IPS-20b (cell line): ENCODE data around the gene CDKN2AIP.
"Not testable (repeated sequence)": the region's sequence is repeated elsewhere in the genome, so short reads cannot be mapped to it uniquely, and the experiment has no call there.

Source experiments
- H3K27ac ChIP-seq: one replicate; pipeline ENCODE4 v1.5.1; 2013; ENCODE audit warnings: low read length
- H3K27me3 ChIP-seq: 2 replicates; pipeline ENCODE4 v1.6.1; 2013; ENCODE audit warnings: mild to moderate bottlenecking, low read length, inconsistent platforms; ENCODE audit not compliant: insufficient read depth
- H3K36me3 ChIP-seq: 2 replicates; pipeline ENCODE4 v1.6.1; 2013; ENCODE audit warnings: low read depth, mild to moderate bottlenecking, inconsistent platforms, low read length, moderate library complexity; ENCODE audit not compliant: insufficient read depth
- H3K4me1 ChIP-seq: 2 replicates; pipeline ENCODE4 v1.6.1; 2013; ENCODE audit warnings: mild to moderate bottlenecking, control low read depth, inconsistent platforms, low read length, moderate library complexity; ENCODE audit not compliant: insufficient read depth
- H3K4me3 ChIP-seq: 2 replicates; pipeline ENCODE4 v1.5.1; 2013; ENCODE audit warnings: mild to moderate bottlenecking, low read length, inconsistent platforms
- H3K9ac ChIP-seq: 2 replicates; pipeline ENCODE4 v1.6.1; 2013; ENCODE audit warnings: low read depth, mild to moderate bottlenecking, inconsistent platforms, low read length, moderate library complexity
- H3K9me3 ChIP-seq: 2 replicates; pipeline ENCODE4 v1.6.1; 2013; ENCODE audit warnings: mild to moderate bottlenecking, low read depth, low read length, inconsistent platforms; ENCODE audit not compliant: insufficient read depth

CDKN2AIP gene

DNA sequence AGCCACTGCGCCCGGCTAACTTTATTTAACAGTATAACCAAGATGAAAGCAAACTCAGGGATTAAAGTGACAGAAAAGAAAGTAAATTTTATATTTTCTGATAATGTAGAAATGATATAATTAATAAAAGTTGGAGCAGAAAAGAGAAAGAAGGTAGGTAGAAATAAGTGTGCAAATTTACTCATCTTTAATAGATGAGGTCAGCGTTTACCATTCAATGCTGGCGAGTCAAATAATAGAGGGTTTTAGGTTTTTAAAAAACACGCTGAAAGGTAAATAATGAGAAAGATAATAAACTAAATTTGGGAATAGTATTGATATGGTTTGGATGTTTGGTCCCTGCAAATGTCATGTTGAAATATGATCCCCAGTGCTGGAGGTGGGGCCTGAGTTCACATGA lies 13.6 kb downstream of the CDKN2AIP start:
- Histone ChIP-seq H3K27ac (no peak overlapping the region), H3K4me3 (no peak overlapping the region), H3K4me1 (no peaks in the 10 kb centered on the region), H3K9me3 (no peaks in the 10 kb centered on the region), H3K9ac (no peak overlapping the region), H3K27me3 (no peaks in the 10 kb centered on the region), H3K36me3 (no peaks in the 10 kb centered on the region)

GRCh38 chr4:183463903-183464619 lies 19.6 kb downstream of the CDKN2AIP start:
- H3K4me3 ChIP-seq, H3K27me3 ChIP-seq, H3K36me3 ChIP-seq, H3K27ac ChIP-seq, H3K9ac ChIP-seq, H3K9me3 ChIP-seq, H3K4me1 ChIP-seq: not testable (repeated sequence)

DNA sequence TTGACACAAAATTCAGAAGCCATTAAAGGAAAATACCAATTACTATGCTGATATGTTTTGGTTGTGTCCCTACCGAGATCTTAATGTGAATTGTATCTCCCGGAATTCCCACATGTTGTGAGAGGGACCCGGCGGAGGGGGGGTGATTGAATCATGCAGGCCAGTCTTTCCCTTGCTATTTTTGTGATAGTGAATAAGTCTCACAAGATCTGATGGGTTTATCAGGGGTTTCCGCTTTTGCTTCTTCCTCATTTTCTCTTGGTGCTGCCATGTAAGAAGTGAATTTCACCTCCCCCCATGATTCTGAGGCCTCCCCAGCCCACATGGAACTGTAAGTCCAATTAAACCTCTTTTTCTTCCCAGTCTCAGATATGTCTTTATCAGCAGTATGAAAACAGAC lies 21.4 kb downstream of the CDKN2AIP start:
- H3K27ac ChIP-seq, H3K27me3 ChIP-seq, H3K4me1 ChIP-seq, H3K36me3 ChIP-seq, H3K4me3 ChIP-seq, H3K9ac ChIP-seq, H3K9me3 ChIP-seq: not testable (repeated sequence)

- H3K27ac ChIP-seq: no peak overlapping the region
- H3K4me1 ChIP-seq: peaks cover 2% of the 10 kb centered on the region; the same call in 1 of the 2 replicates
- H3K4me3 ChIP-seq: no peak overlapping the region
- H3K9me3 ChIP-seq: peaks cover 3% of the 10 kb centered on the region; the same call in 1 of the 2 replicates
- no peak overlapping the region for H3K9ac ChIP-seq
- no peaks in the 10 kb centered on the region for H3K36me3 ChIP-seq
- no peaks in the 10 kb centered on the region for H3K27me3 ChIP-seq
Observed at GRCh38 chr4:183467246-183467645, 22.8 kb downstream of the CDKN2AIP start.

- Histone ChIP-seq H3K27me3 (no peaks in the 10 kb centered on the region), H3K9me3 (peaks cover 3% of the 10 kb centered on the region; the same call in 1 of the 2 replicates), H3K4me3 (no peak overlapping the region), H3K9ac (no peak overlapping the region), H3K4me1 (peaks cover 2% of the 10 kb centered on the region; the same call in 1 of the 2 replicates), H3K36me3 (no peaks in the 10 kb centered on the region), H3K27ac (no peak overlapping the region)
Observed at GRCh38 chr4:183468210-183469095, 24.0 kb downstream of the CDKN2AIP start.

DNA sequence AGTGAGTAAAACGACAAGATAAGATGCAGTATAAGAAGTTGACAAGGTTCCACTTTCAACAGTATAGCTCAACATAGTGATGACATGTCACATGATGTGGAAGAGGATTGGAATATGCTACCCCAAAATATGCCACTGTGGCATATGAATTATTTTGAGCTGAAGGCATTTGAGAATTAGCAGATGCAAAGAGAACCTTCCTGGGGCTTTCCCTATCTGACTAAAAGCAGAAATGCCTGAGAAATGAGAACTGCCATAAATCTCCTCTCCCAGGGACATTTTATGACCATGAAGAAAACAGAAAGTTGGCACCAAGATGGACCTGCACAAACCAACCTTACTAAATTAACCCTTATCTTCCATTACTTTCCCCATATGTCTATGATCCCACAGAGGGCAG lies 24.8 kb downstream of the CDKN2AIP start:
- H3K27ac ChIP-seq: no peak overlapping the region
- H3K36me3 ChIP-seq: no peaks in the 10 kb centered on the region
- H3K4me1 ChIP-seq: peaks cover 2% of the 10 kb centered on the region; the same call in 1 of the 2 replicates
- 0 out of 2 replicates have a peak, but pooled peaks cover 2% of the 10 kb centered on the region for H3K9me3 ChIP-seq
- no peak overlapping the region for H3K4me3 ChIP-seq
- H3K27me3 ChIP-seq: no peaks in the 10 kb centered on the region
- H3K9ac ChIP-seq: no peak overlapping the region

GRCh38 chr4:183469936-183470335 lies 25.5 kb downstream of the CDKN2AIP start:
- Histone ChIP-seq H3K36me3 (no peaks in the 10 kb centered on the region), H3K27ac (no peak overlapping the region), H3K4me3 (no peak overlapping the region), H3K4me1 (peaks cover 2% of the 10 kb centered on the region; the same call in 1 of the 2 replicates), H3K27me3 (no peaks in the 10 kb centered on the region), H3K9ac (no peak overlapping the region), H3K9me3 (no peaks in the 10 kb centered on the region)

GRCh38 chr4:183470821-183471220 lies 26.4 kb downstream of the CDKN2AIP start:
- Histone ChIP-seq H3K27ac (no peak overlapping the region), H3K4me1 (peaks cover 2% of the 10 kb centered on the region; the same call in 1 of the 2 replicates), H3K27me3 (no peaks in the 10 kb centered on the region), H3K36me3 (no peaks in the 10 kb centered on the region), H3K4me3 (no peak overlapping the region), H3K9me3 (no peaks in the 10 kb centered on the region), H3K9ac (no peak overlapping the region)

DNA sequence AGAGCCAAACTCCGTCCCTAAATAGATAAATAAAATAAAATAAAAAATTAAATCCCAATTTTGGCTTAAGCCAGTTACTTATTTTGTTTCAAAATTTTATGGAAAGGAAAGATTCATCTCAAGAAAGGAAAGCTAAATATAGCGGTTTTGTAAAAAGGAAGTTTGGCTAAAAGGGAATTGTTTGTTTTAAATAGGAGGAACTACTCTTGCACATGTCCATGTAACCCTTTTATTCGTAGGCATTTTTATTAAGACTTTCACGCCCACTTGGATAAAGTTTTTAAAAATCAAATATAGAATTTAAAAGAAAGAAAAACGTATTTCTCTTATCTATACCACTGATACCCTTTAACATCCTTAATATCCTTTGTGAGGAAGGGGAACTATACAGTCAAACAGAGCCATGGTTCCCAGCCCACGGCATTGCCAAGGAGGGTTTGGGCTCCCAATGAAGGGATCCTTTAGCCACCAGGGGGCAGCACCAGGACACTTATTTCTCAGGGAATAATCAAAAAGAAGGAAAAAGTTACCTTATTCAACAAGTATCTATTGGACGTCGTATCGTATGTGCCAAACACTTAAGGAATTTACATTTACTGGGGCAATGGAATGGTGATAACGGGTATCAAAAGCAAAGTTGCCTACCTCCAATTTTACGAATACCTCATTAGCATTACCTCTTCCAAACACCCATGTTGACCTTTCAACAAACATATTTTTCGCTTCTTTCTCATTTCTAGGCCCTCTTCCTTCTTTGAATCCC lies 27.7 kb downstream of the CDKN2AIP start:
- no peak overlapping the region for H3K9ac ChIP-seq
- no peaks in the 10 kb centered on the region for H3K36me3 ChIP-seq
- no peaks in the 10 kb centered on the region for H3K9me3 ChIP-seq
- H3K4me1 ChIP-seq: no peaks in the 10 kb centered on the region; the same call in 1 of the 2 replicates
- no peaks in the 10 kb centered on the region for H3K27me3 ChIP-seq
- no peak overlapping the region for H3K27ac ChIP-seq
- 0 out of 2 replicates have a peak overlapping the region, but pooled peaks have one; percentile 24 for H3K4me3 ChIP-seq

- no peak overlapping the region for H3K4me3 ChIP-seq
- no peaks in the 10 kb centered on the region for H3K27me3 ChIP-seq
- H3K9ac ChIP-seq: no peak overlapping the region
- H3K9me3 ChIP-seq: no peaks in the 10 kb centered on the region
- H3K36me3 ChIP-seq: no peaks in the 10 kb centered on the region
- no peaks in the 10 kb centered on the region; the same call in 1 of the 2 replicates for H3K4me1 ChIP-seq
- no peak overlapping the region for H3K27ac ChIP-seq
Observed at GRCh38 chr4:183478123-183478522, 33.7 kb downstream of the CDKN2AIP start.

GRCh38 chr4:183478926-183479325 lies 34.5 kb downstream of the CDKN2AIP start:
- H3K4me3 ChIP-seq: no peak overlapping the region

More at GRCh38 chr4:183478926-183479325, 34.5 kb downstream of the CDKN2AIP start:
- no peaks in the 10 kb centered on the region for H3K27me3 ChIP-seq
- no peaks in the 10 kb centered on the region for H3K9me3 ChIP-seq
- no peak overlapping the region for H3K9ac ChIP-seq
- no peak overlapping the region for H3K27ac ChIP-seq
- no peaks in the 10 kb centered on the region for H3K4me1 ChIP-seq
- no peaks in the 10 kb centered on the region for H3K36me3 ChIP-seq
